VCaP (cell line): ENCODE data around the gene MCUB.

Experiments
- H3K27ac ChIP-seq: fragments of 450-650 bp; 2 replicates; pipeline ENCODE4 v1.5.1; 2017
- CTCF ChIP-seq: fragments of 450-650 bp; conservative IDR thresholded peaks from 2 replicates; pipeline ENCODE4 v1.5.1; 2017; ENCODE audit warnings: mild to moderate bottlenecking, moderate library complexity

The MCUB gene

GRCh38 chr4:109703664-109704361, 143.8 kb downstream of the MCUB start:
- no peak for TF ChIP-seq CTCF
- peak overlapping the region; percentile 67 for H3K27ac ChIP-seq

GRCh38 chr4:109708435-109708834, 148.4 kb downstream of the MCUB start:
- no peak overlapping the region for H3K27ac ChIP-seq
- no peak for TF ChIP-seq CTCF

- no peak for TF ChIP-seq CTCF
- no peak overlapping the region for H3K27ac ChIP-seq
Observed at GRCh38 chr4:109708990-109709389, 148.9 kb downstream of the MCUB start.

GRCh38 chr4:109713500-109713899, 153.5 kb downstream of the MCUB start:
- H3K27ac ChIP-seq: no peak overlapping the region
- TF ChIP-seq CTCF: no peak

GRCh38 chr4:109718759-109719158, 158.7 kb downstream of the MCUB start:
- no peak for TF ChIP-seq CTCF
- H3K27ac ChIP-seq: no peak overlapping the region

- TF ChIP-seq CTCF: no peak
- no peak overlapping the region for H3K27ac ChIP-seq
Observed at GRCh38 chr4:109719604-109720003, 159.6 kb downstream of the MCUB start.

GRCh38 chr4:109721033-109721432, 161.0 kb downstream of the MCUB start:
- TF ChIP-seq CTCF: no peak

More at GRCh38 chr4:109721033-109721432, 161.0 kb downstream of the MCUB start:
- H3K27ac ChIP-seq: no peak overlapping the region
